Measurements from ENCODE around the gene SHC3.
"Not testable (repeated sequence)": the region's sequence is repeated elsewhere in the genome, so short reads cannot be mapped to it uniquely, and the experiment has no call there.

The SHC3 gene, protein sequence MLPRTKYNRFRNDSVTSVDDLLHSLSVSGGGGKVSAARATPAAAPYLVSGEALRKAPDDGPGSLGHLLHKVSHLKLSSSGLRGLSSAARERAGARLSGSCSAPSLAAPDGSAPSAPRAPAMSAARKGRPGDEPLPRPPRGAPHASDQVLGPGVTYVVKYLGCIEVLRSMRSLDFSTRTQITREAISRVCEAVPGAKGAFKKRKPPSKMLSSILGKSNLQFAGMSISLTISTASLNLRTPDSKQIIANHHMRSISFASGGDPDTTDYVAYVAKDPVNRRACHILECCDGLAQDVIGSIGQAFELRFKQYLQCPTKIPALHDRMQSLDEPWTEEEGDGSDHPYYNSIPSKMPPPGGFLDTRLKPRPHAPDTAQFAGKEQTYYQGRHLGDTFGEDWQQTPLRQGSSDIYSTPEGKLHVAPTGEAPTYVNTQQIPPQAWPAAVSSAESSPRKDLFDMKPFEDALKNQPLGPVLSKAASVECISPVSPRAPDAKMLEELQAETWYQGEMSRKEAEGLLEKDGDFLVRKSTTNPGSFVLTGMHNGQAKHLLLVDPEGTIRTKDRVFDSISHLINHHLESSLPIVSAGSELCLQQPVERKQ

DNA sequence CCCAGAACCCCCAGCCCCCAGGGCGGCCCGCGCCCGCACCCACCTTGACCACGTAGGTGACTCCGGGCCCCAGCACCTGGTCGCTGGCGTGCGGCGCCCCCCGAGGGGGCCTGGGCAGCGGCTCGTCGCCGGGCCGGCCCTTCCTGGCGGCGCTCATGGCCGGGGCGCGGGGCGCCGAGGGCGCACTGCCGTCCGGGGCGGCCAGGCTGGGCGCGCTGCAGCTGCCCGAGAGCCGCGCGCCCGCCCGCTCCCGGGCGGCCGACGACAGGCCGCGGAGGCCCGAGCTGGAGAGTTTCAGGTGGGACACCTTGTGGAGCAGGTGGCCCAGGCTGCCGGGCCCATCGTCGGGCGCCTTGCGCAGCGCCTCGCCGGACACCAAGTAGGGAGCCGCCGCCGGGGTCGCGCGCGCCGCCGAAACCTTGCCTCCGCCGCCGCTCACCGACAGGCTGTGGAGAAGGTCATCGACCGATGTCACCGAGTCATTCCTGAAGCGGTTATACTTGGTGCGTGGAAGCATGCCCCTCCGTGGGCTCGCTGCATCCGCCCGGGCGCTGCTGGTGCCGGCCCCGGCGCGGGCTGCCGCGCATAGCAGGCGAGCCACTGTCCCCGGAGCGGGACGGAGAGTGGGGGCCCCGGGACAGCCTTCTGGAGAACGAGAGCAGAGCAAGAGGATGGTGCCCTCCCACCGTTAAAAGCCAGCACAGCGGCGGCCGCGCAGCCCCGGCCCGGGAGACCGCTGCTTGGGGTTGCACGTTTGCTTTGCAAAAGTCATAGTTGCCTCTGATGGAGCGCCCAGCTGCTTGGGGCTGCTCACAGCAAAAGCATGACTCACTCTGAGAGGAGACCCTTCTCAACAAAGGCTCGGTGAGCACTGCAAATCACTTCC is at the start of gene SHC3:
Gene SHC3 (minus strand): TSS at position 875 of the 886 bp plus-strand sequence. CDS start 358 bp downstream, at position 517.
- no peak for DNase-seq (ENCODE audit: extremely low read depth in 1 of 2, low read depth in 1 of 2)

- DNase-seq (ENCODE audit: extremely low read depth in 1 of 2, low read depth in 1 of 2), result no peak
Measured at GRCh38 chr9:89225991-89226471, 47.4 kb upstream of the SHC3 start.

GRCh38 chr9:89225587-89225986 is 47.0 kb upstream of the SHC3 start:
- no peak for DNase-seq (ENCODE audit: extremely low read depth in 1 of 2, low read depth in 1 of 2)

- DNase-seq (ENCODE audit: extremely low read depth in 1 of 2, low read depth in 1 of 2), result no peak
Measured at GRCh38 chr9:89225036-89225435, 46.4 kb upstream of the SHC3 start.

GRCh38 chr9:89224633-89225032 is 46.0 kb upstream of the SHC3 start:
- DNase-seq (ENCODE audit: extremely low read depth in 1 of 2, low read depth in 1 of 2), result no peak

DNA sequence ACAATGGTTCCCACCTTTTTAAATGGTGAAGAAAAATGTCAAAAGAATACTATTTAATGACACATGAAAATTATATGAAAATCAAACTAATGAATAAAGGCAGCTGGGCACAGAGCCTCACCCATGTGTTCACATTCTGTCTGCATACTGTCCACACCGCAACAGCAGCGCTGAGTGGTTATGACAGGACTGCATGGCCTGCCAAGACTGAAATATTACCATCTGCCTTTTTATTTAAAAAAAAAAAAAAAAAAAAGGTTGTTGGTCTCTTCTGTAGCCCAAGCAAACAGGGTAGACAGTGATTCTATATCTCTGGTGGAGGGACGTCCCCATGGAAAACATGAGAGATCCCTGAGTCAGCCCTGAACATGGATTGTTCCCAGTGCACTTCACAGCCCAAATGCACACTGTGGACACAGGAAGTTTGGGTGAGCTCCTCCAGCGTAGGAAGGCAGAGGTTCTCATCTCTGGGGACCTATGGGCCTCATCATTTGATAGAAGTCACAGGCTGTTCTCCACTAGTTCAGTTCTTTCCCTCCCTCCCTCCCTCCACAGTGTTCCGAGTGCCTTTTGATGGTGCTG is 44.9 kb upstream of the SHC3 start:
- no peak for DNase-seq (ENCODE audit: extremely low read depth in 1 of 2, low read depth in 1 of 2)

DNA sequence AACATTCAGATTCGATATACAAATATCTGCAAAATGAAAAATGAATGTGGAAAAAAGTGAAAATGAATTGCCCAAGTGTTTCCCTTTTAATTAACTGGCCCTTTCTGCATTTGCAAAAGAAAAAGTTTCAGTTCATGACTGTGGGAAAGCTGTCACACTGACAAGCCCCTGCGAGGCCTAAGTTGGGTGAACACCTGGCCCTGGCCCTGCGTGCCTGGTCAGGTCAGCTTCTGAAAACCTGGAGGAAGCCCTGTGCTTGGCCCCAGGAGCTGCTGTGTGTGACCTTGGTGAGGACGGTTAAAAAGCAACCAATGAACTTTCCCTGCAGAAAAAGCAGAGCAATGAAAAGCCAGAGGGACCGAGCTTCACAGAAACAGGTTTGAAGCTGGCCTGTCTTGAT is 41.0 kb upstream of the SHC3 start:
- no peak for DNase-seq (ENCODE audit: extremely low read depth in 1 of 2, low read depth in 1 of 2)

- DNase-seq (ENCODE audit: extremely low read depth in 1 of 2, low read depth in 1 of 2), result no peak
Measured at GRCh38 chr9:89218040-89218928, 39.7 kb upstream of the SHC3 start.

GRCh38 chr9:89215342-89215741 is 36.7 kb upstream of the SHC3 start:
- DNase-seq (ENCODE audit: extremely low read depth in 1 of 2, low read depth in 1 of 2), result no peak

DNA sequence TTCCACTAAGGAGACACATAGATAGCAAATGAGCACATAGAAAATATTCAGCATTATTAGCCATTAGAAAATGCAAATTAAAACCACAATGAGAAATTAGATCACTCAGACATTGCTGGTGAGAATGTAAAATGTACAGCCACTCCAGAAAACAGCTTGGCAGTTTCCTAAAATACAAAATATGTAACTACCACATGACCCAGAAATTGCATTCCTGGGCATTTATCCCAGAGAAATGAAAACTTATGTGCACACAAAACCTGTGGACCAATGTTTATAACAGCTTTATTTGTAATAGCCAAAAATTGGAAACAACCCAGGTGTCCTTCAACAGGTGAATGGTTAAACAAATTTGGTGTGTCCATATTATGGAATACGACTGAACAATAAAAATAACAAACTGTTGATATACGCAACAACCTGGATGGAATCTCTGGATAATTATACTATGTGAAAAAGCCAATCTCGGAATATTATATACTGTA is 34.8 kb upstream of the SHC3 start:
- DNase-seq (ENCODE audit: extremely low read depth in 1 of 2, low read depth in 1 of 2), result no peak

GRCh38 chr9:89212171-89212570 is 33.6 kb upstream of the SHC3 start:
- no peak for DNase-seq (ENCODE audit: extremely low read depth in 1 of 2, low read depth in 1 of 2)

DNA sequence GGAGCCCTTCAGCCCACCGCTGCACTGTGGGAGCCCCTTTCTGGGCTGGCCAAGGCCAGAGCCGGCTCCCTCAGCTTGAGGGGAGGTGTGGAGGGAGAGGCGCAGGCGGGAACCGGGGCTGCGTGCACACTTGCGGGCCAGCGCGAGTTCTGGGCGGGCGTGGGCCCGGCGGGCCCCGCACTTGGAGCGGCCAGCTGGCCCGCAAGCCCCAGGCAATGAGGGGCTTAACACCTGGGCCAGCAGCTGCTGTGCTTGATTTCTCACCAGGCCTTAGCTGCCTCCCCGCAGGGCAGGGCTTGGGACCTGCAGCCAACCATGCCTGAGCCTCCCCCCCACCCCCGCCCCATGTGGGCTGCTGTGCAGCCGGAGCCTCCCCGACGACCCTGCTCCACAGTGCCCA is 30.7 kb upstream of the SHC3 start:
- DNase-seq (ENCODE audit: extremely low read depth in 1 of 2, low read depth in 1 of 2), result not testable (repeated sequence)

DNA sequence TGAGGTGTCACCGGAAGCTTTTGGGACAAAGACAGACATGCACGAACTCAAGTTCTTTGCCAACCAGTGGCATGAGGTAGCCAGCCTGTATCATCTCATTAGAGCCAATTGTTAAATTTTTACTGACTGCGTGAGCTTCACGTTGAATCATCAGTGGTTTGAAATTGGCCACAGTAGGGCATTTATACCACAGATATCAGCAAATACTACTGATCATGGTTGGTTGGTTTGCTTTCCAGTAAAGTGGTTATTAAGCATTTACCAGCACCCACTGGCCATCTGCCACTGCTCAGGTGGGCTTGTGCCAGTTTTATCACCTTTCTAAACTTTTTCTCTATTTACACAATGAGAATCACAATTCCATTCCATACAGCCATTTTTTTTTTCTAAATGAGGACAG is 28.4 kb upstream of the SHC3 start:
- no peak for DNase-seq (ENCODE audit: extremely low read depth in 1 of 2, low read depth in 1 of 2)

GRCh38 chr9:89204801-89205200 is 26.2 kb upstream of the SHC3 start:
- no peak for DNase-seq (ENCODE audit: extremely low read depth in 1 of 2, low read depth in 1 of 2)

- no peak for DNase-seq (ENCODE audit: extremely low read depth in 1 of 2, low read depth in 1 of 2)
Measured at GRCh38 chr9:89195131-89195797, 16.6 kb upstream of the SHC3 start.

DNA sequence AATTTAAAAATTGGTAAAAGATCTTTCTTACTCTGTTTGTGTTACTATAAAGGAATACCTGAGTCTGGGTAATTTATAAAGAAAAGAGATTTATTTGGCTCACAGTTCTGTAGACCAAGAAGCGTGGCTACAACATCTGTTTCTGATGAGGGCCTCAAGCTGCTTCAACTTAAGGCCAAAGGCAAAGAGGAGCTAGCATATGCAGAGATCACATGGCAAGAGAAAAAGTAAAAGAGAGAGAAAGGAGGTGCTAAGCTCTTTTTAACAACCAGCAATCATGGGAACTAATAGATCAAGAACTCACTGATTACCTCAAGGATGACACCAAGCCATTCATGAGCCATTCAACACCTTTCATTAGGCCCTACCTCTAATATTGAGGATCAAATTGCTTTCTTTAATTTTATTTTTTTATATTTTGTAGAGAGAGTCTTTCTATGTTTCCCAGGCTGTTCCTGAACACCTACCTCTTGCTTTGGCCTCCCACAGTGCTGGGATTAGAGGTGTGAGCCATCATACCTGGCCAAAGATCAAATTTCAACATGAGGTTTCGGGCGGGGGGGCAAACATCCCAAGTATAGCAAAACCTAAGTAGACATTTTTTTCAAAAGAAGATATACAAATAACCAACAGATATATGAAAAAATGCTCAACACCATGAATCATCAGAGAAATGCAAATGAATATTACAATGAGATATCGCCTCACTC is 16.0 kb upstream of the SHC3 start:
- no peak for DNase-seq (ENCODE audit: extremely low read depth in 1 of 2, low read depth in 1 of 2)

DNA sequence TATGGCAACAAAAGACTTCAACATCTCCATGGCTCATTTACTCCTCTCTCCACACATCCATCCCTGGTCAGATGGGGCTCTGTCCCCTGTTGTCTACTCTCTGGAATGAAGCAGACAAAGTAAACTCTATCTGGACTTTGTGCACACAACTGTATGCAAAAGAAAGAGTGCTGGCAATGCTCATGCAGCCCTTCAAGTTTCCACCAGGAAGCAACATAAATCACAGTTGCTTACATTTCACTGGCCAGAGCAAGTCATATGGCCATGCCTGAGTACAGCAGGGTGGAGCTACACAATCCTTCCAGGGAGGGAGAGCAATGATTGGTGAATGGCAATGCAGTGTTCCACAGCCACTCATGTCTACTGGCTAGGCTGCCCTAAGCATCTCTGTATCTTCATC is 12.4 kb upstream of the SHC3 start:
- no peak for DNase-seq (ENCODE audit: extremely low read depth in 1 of 2, low read depth in 1 of 2)

DNA sequence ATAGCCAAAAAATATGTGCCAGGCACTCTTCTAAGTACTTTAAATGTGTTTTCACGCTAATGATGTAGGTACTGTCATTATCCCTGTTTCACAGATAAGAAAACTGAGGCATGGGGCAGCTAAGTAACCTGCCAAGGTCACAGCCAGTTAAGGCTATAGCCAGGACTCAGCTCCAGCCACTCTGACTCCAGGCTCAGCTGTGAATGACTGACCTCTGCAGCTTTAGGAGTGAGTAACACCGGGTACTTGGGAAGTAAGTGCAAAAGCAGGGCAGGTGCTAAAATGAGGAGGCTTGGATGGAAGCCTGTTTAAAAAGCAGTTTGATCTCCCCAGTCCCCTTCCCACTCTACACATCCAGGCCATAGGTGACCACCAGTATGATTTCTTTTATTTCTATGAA is 10.6 kb upstream of the SHC3 start:
- no peak for DNase-seq (ENCODE audit: extremely low read depth in 1 of 2, low read depth in 1 of 2)

GRCh38 chr9:89187950-89188349 is 9.3 kb upstream of the SHC3 start:
- no peak for DNase-seq (ENCODE audit: extremely low read depth in 1 of 2, low read depth in 1 of 2)

Measured in stimulated activated CD8-positive, alpha-beta memory T cell treated with anti-CD3 and anti-CD28 coated beads, Interleukin-7, amount 100 ng/mL, for 48 hours (primary cell).